ENCODE data around the gene ZNF605.

- TF ChIP-seq EZH2 (IDR thresholded peaks at IDR 0.05) (no peak), POLR2AphosphoS5 (IDR thresholded peaks at IDR 0.05; ENCODE audit: borderline replicate concordance, low read depth, low read length) (no peak), FOXP2 (optimal IDR thresholded peaks at IDR 0.05; ENCODE audit: control extremely low read depth, extremely low read length, insufficient read depth) (no peak)
Observed at GRCh38 chr12:132921685-132922084, 34.4 kb downstream of the ZNF605 start.

Data from SK-N-MC (cell line).